Activated CD8-positive, alpha-beta memory T cell treated with anti-CD3 and anti-CD28 coated beads, Interleukin-2, amount 50 U/mL, for 4 hours (primary cell): ENCODE measurements around the gene CERK.
"Not testable (repeated sequence)": the region's sequence is repeated elsewhere in the genome, so short reads cannot be mapped to it uniquely, and the experiment has no call there.

Source experiments
- DNase-seq: peaks from one replicate; pipeline ENCODE4 v3.0.0-alpha.2; 2020

Gene CERK

DNA sequence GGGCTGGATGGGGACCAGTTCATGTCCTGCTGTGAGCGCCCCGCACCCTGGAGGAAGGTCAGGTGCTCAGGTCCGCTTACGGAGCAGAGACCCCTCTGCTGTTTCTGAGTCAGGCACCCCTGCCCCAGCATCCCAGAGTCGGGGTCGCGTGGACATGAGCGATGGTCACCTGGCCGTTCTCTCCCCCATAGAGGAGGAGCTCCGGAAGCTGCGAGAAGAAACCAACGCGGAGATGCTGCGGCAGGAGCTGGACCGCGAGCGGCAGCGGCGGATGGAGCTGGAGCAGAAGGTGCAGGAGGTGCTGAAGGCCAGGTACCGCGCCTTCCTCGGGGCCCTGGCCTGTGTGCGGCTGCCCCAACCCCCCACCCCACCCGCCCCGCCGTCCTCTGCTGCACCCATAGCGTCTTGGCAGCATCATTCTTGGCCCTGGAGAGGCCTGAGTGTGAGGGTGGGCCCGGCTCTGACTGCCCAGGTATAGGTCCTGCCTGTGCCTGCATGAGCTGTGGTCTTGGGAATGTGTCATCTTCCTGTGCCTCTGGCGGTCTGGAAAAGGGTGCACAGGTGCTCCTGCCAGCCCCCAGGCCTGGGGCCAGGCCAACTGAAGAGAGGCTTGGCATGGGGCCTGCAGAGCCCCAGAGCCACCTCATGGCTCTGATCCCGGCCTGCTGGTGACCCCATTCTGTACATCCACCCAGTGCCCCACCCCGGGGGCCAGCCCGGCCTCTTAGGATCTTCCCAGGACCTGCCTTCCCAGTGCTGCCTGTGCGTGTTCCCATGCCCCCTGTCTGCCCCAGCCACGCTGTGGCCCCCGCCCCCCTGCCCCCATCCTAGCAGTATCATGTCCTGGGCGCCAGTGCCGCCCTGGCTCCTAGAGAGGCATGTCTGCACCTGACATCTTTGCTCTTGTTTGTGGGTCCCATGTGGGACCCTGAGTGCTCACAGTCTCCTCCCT lies 79.8 kb downstream of the CERK start:
- DNase-seq = no peak

DNA sequence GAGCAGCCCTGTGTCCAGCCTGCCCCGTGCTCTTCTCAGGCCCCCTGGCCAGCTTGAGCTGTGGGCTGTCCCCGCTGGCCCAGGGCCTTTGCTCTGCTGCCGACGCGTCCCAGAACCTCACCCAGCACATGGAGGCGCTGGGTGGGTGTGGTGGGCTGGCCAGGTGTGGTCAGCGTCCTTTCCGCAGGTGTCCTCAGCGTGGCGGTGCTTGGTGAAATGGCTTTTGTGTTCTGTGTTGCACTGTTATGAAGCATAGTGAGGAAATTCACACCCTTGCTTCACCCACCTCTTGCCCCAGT lies 80.4 kb downstream of the CERK start:
- DNase-seq = no peak

- DNase-seq = no peak
These were observed 81.0 kb downstream of the CERK start for GRCh38 chr22:46656856-46657654.

DNA sequence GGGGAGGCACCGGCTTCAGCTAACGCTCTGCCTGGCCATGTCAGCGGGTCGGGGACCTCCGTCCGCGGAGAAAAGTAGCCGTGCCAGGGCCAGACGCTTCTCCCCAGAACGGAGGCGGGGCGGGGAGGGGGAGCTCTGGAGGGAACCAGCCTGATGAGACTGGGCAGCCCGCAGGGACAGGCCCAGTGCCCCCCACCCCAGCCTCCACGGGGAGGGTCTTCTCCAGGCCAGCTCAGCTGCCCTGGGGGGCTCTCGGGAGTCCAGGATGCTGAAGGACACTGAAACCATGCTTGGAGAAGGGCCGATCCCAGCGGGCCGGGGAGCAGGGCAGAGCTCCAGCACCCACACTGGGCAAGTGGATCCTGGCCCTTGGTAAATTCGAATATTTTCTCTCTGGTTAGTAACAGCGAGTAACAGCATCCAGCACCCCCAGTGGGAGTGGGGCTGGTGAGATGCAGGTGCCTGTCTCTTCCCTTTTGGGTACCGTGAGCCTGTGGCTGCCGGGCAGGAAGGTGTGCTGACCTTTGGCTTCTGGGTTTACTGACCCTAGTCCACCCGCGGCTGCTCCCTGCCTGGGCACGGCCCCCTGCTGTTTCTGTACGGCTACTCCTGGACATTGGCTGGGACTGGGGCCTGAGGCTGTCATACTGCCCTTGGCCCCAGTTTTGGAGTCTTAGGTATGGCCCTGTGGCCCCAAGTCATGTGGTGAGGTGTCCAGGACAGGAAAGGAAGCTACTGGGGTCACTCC lies 82.0 kb downstream of the CERK start:
- no peak for DNase-seq

- no peak for DNase-seq
These were observed 83.0 kb downstream of the CERK start for GRCh38 chr22:46654927-46655595.

DNA sequence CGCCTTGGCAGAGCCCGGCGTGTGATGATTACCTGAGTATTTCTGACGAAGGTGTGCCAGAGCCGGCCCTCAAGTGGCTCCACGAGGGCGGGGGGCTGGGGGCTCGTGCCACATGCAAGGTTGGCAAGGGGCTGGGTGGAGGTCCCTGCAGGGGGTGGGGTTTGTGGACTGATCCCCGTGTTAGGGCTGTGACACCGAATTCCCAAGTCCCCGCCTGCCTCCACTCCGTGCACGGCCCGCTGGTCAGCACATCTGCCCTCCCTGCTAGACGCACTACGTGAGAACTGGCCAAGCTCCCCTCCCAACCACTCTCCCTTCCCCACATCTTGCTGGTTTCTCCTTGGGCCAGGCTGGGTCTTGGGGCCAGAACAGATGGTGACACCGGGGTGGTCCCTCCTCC lies 83.6 kb downstream of the CERK start:
- DNase-seq = no peak

- no peak for DNase-seq
These were observed 84.5 kb downstream of the CERK start for GRCh38 chr22:46653596-46653995.

- DNase-seq = no peak
These were observed 85.2 kb downstream of the CERK start for GRCh38 chr22:46652847-46653331.

GRCh38 chr22:46652081-46652846 lies 85.8 kb downstream of the CERK start:
- DNase-seq = no peak

DNA sequence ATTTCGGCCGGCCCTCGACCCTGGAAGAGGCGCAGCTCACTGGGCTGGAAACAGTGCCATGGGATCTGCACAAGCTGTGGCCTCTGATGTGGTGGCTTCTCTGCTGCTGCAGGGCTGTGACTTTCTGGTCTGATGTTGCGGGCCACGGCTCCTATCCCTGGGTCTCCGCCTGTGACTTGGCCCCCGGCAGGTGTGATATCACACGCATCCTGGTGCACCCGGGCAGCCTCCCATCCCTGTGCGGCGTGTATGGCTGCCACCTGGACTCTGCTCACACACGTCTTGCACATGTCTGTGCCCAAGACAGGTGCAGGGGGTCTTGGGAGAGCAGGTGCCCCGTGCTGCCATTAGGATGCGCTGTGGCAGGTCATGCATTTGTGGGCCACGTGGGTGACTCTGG lies 86.7 kb downstream of the CERK start:
- DNase-seq = no peak

GRCh38 chr22:46650078-46650810 lies 87.8 kb downstream of the CERK start:
- no peak for DNase-seq

GRCh38 chr22:46649141-46650077 lies 88.6 kb downstream of the CERK start:
- no peak for DNase-seq

- not testable (repeated sequence) for DNase-seq
These were observed 89.7 kb downstream of the CERK start for GRCh38 chr22:46648225-46648820.

GRCh38 chr22:46646531-46647215 lies 91.4 kb downstream of the CERK start:
- DNase-seq = no peak

DNA sequence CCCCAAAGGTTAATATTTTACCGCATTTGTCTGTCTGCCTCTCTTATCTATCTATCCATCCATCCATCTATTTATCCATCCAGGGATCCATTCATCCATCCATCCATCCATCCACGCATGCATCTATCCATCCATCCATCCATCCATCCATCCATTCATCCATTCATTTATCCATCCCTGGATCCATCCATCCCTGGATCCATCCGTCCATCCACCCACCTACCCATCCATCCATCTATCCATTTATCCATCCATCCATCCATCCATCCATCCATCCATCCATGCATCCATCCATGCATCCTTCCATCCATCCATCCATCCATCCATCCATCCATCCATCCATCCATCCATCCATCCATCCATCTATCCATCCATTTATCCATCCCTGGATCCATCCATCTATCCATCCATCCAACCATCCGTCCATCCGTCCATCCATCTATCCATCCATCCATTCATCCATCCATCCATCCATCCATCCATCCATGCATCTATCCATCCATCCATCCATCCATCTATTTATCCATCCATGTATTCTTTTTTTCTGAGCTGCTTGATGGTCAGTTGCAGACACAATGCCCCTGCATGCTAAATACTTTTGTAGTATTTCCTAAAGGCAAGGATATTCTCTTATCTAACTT lies 95.1 kb downstream of the CERK start:
- DNase-seq = not testable (repeated sequence)

DNA sequence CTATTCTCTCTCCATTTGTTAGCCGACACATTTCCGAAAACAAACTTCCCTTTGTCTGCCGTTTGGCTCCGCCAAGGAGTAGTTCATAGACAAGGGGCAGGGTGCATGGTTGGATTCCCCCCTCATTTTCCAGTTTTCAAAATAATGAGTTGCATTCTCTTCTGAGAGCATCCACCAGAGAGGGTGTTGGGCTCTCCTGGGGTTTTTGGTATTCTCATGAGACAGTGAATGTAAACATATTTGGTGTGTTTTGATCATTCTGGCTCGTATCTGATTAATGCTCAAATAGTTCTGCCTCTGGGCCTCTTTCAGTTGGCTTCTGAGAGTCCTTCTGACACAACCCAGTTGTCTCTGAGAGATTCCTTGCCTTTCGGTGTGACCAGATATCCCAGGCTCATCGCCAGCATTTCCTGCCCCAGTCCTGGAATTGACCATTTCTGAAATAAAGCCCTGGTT lies 96.2 kb downstream of the CERK start:
- DNase-seq = no peak

- no peak for DNase-seq
These were observed 97.6 kb downstream of the CERK start for GRCh38 chr22:46640293-46641055.
